IPS DF 19.7 (cell line): Measurements from ENCODE around the gene UNG.

Source experiments
- DNase-seq: peaks from one replicate; pipeline ENCODE4 v3.0.0-alpha.2; 2013; ENCODE audit warnings: low read depth, low spot score

UNG gene

DNA sequence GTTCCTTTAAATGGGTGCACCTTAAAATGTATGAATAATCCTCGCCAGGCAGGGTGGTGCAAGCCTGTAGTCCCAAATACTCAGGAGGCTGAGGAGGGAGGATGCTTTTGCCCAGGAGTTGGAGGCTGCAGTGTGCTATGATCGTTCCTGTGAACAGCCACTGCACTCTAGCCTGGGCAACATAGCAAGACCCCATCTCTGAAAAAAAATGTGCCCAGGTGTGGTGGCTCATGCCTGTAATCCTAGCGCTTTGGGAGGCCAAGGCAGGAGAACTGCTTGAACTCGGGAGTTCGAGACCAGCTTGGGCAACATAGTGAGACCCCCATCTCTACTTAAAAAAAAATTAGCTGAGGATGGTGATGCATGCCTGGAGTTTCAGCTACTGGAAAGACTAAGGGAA is 58.6 kb downstream of the UNG start:
- no peak for DNase-seq

DNA sequence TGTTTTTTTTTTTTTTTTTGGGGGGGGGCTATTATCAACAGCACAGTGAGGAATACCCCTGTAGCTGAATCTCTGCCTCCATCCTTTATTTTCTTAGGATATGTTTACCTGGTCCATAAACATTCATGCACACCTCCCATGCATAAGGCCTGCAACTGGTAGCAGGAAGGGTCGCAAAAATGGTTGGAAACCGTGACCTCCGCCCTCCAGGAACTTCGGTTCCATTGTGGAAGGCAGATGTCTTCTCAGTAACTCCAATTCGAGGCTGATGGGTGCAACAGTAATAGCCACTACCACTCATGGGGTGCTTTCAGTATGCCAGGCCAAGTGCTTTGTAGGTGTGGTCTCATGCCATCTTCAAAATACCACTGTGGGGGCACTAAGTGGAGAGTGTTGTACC is 59.2 kb downstream of the UNG start:
- DNase-seq: no peak

DNA sequence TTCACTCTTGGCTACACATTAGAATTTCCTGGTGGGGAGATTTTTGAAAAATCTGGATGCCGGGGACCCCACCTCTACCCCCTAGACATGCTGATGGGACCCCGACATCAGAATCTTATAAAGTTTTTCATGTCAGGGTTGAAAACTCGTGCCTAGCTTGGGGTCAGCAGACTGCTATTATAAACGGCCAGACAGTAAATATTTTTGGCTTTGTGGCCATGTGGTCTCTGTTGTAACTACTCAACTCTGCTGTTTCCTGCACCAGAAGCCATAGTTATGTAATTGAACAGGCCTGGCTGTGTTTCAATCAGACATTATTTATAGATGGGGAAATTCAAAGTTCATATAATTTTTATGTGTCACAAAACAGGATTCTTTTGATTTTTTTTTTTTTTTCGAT is 60.6 kb downstream of the UNG start:
- no peak for DNase-seq

DNA sequence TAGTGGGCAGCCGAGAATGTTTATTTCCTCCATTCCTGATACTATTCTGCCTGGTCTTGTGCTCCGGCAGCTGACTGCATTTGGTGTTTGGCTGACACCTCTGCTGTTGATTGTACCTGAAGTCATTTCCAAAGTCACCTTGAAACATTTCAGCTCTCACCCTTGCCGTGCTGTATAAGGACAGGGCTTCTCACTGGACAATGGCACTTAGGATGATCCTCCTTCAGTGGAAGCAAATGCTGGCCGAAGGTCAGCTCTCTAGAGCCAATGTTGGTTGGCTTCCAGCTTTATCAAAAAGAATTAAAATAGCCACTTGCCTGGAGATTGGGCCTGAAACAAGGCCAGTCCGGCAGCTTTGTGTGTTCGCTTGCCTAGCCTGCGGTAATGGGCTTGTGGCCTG is 63.0 kb downstream of the UNG start:
- no peak for DNase-seq
